GM23338 (cell line): ENCODE results near the gene MS4A12. TPM values are rescaled to one million over a fixed set of nuclear protein-coding genes. Genes with fewer than 3 reads are reported as not detected.

Experiments used
- ATAC-seq: fragments of 200-7000 bp; cut with Tn5 transposase; 3 replicates; pipeline ENCODE4 v1.9.1; 2020
- DNase-seq: peaks from one replicate; pipeline ENCODE4 v3.0.0-alpha.2; 2015; ENCODE audit warnings: low spot score
- H2AFZ ChIP-seq: fragments of 200-600 bp; sonication (generic); 2 replicates; pipeline ENCODE4 v1.8.0; 2016; ENCODE audit warnings: antibody characterized with exemption, mild to moderate bottlenecking, moderate library complexity
- H3F3A ChIP-seq: fragments of 200-600 bp; sonication (generic); replicated peaks from 2 replicates; pipeline ENCODE4 v1.8.0; 2017; ENCODE audit warnings: antibody characterized with exemption, mixed run types, low read depth
- H3K27ac ChIP-seq: fragments of 200-600 bp; sonication (generic); 2 replicates; pipeline ENCODE4 v1.6.1; 2016; ENCODE audit warnings: low read depth
- H3K27me3 ChIP-seq: fragments of 200-600 bp; sonication (generic); 2 replicates; pipeline ENCODE4 v1.8.0; 2016; ENCODE audit warnings: mild to moderate bottlenecking, mixed run types, moderate library complexity; ENCODE audit not compliant: insufficient read depth
- H3K36me3 ChIP-seq: fragments of 200-600 bp; sonication (generic); 2 replicates; pipeline ENCODE4 v1.8.0; 2016; ENCODE audit warnings: mild to moderate bottlenecking; ENCODE audit not compliant: insufficient read depth
- H3K4me1 ChIP-seq: fragments of 200-600 bp; sonication (generic); 2 replicates; pipeline ENCODE4 v1.8.0; 2016; ENCODE audit warnings: mild to moderate bottlenecking, moderate library complexity; ENCODE audit not compliant: insufficient read depth
- H3K4me2 ChIP-seq: fragments of 200-600 bp; sonication (generic); 2 replicates; pipeline ENCODE4 v1.7.1; 2017; ENCODE audit warnings: mixed run types
- H3K4me3 ChIP-seq: fragments of 200-600 bp; sonication (generic); 2 replicates; pipeline ENCODE4 v1.6.1; 2016; ENCODE audit warnings: mixed run types
- H3K79me2 ChIP-seq: fragments of 200-600 bp; sonication (generic); replicated peaks from 2 replicates; pipeline ENCODE4 v1.8.0; 2017; ENCODE audit warnings: mild to moderate bottlenecking; ENCODE audit not compliant: insufficient read depth
- H3K9me2 ChIP-seq: fragments of 200-600 bp; sonication (generic); 2 replicates; pipeline ENCODE4 v1.8.0; 2017; ENCODE audit not compliant: insufficient read depth
- H4K20me1 ChIP-seq: fragments of 200-600 bp; sonication (generic); replicated peaks from 2 replicates; pipeline ENCODE4 v1.8.0; 2017; ENCODE audit warnings: mild to moderate bottlenecking; ENCODE audit not compliant: insufficient read depth
- H3K27ac Mint-ChIP-seq: 2 replicates; pipeline ENCODE4 v1.8.0; 2020; ENCODE audit warnings: inconsistent platforms, mild to moderate bottlenecking, moderate library complexity, mixed read lengths
- H3K27me3 Mint-ChIP-seq: 3 replicates; pipeline ENCODE4 v1.8.0; 2022; ENCODE audit warnings: low read depth, mild to moderate bottlenecking, moderate library complexity, mixed read lengths, inconsistent platforms; ENCODE audit not compliant: insufficient read depth, poor library complexity
- H3K36me3 Mint-ChIP-seq: 3 replicates; pipeline ENCODE4 v1.8.0; 2021; ENCODE audit warnings: low read depth, mild to moderate bottlenecking, inconsistent platforms, moderate library complexity, mixed read lengths
- H3K4me1 Mint-ChIP-seq: 3 replicates; pipeline ENCODE4 v1.8.0; 2020; ENCODE audit warnings: mild to moderate bottlenecking, inconsistent platforms, mixed read lengths
- H3K4me3 Mint-ChIP-seq: 3 replicates; pipeline ENCODE4 v1.8.0; 2021; ENCODE audit warnings: moderate library complexity, mild to moderate bottlenecking, inconsistent platforms, mixed read lengths
- H3K9me3 Mint-ChIP-seq: 3 replicates; pipeline ENCODE4 v1.8.0; 2020; ENCODE audit warnings: moderate library complexity, mild to moderate bottlenecking, inconsistent platforms, mixed read lengths
- CREB1 ChIP-seq: fragments of 250-450 bp; sonication (Bioruptor Pico); IDR thresholded peaks from 2 replicates; pipeline ENCODE4 v1.5.0; 2020; ENCODE audit warnings: low read depth, mild to moderate bottlenecking, moderate library complexity
- CTCF ChIP-seq, 2 experiments: fragments of 200-600 bp in 1 of 2; sonication (generic) in 1 of 2; conservative IDR thresholded peaks; 2 replicates each; pipeline versions ENCODE4 v1.5.1 to v1.6.1; 2016 to 2017; ENCODE audit warnings: antibody characterized with exemption in 2 of 2, low read depth in 2 of 2, mild to moderate bottlenecking in 2 of 2, moderate library complexity in 1 of 2
- EZH2 ChIP-seq: fragments of 200-600 bp; sonication (generic); IDR thresholded peaks from one replicate; pipeline ENCODE4 v1.8.0; 2017; ENCODE audit warnings: antibody characterized with exemption, mild to moderate bottlenecking, low read depth; ENCODE audit not compliant: unreplicated experiment
- JUNB ChIP-seq: IDR thresholded peaks from one replicate; pipeline ENCODE4 v1.6.1; 2016; ENCODE audit warnings: antibody characterized with exemption; ENCODE audit not compliant: unreplicated experiment
- REST ChIP-seq: IDR thresholded peaks from one replicate; pipeline ENCODE4 v1.6.1; 2018; ENCODE audit warnings: antibody characterized with exemption; ENCODE audit not compliant: unreplicated experiment
- STAT1 ChIP-seq: IDR thresholded peaks from one replicate; pipeline ENCODE4 v1.6.1; 2016; ENCODE audit warnings: antibody characterized with exemption; ENCODE audit not compliant: unreplicated experiment
- ZNF114 ChIP-seq: fragments of 250-450 bp; sonication (Bioruptor Pico); IDR thresholded peaks from 2 replicates; pipeline ENCODE4 v1.5.0; 2020; ENCODE audit warnings: mild to moderate bottlenecking, moderate library complexity
- ZNF331 ChIP-seq: fragments of 250-450 bp; sonication (Bioruptor Pico); IDR thresholded peaks from 2 replicates; pipeline ENCODE4 v1.5.0; 2020; ENCODE audit warnings: low read depth, mild to moderate bottlenecking, moderate library complexity
- ZNF462 ChIP-seq: fragments of 250-450 bp; sonication (Bioruptor Pico); IDR thresholded peaks from 2 replicates; pipeline ENCODE4 v1.5.0; 2020; ENCODE audit warnings: mild to moderate bottlenecking, moderate library complexity
- polyA plus RNA-seq: library from polyadenylated mRNA; unstranded; fragments of >200 nt; fragmentation: Nextera tagmentation; extraction: Ambion mirVana; gene quantifications from 2 replicates; pipeline ENCODE4 v1.2.1, GENCODE V29; 2016
- total RNA-seq: library from RNA; depleted of rRNA; stranded (reverse); fragments of >200 nt; shearing (Covaris generic); gene quantifications from 2 replicates; pipeline ENCODE4 v1.2.3, GENCODE V29; 2014

MS4A12 gene
- total and polyA plus RNA-seq, 2 experiments from 2014 or later = 0.21 to 0.34 TPM

GRCh38 chr11:60454212-60454611, 38.4 kb upstream of the MS4A12 start (continued):
- TF ChIP-seq ZNF462 (no peak), ZNF114 (CRISPR knock-in tag) (no peak), EZH2 (no peak)

GRCh38 chr11:60455531-60456042, 37.0 kb upstream of the MS4A12 start, which contains the start of gene MS4A1:
Gene MS4A1 (plus strand): TSS chr11:60455847. CDS start chr11:60462375, 6,528 bp downstream.
- no peak within 1 kb of the TSS for H3K27ac Mint-ChIP-seq
- no peak for DNase-seq
- TF ChIP-seq CREB1 (CRISPR knock-in tag) (no peak), ZNF114 (CRISPR knock-in tag) (no peak), CTCF (conservative IDR thresholded peaks at IDR 0.05; ENCODE audit: low read depth in 2 of 2) (no peak), JUNB (no peak), STAT1 (no peak), ZNF331 (CRISPR knock-in tag) (no peak), REST (no peak)
- Histone ChIP-seq H3K4me1 (no peaks in the 10 kb centered on the region), H4K20me1 (no peaks in the 10 kb centered on the region), H3K36me3 (no peaks in the 10 kb centered on the region), H3K9me2 (no peaks in the 10 kb centered on the region), H3F3A (no peaks in the 10 kb centered on the region), H3K79me2 (no peaks in the 10 kb centered on the region), H3K4me2 (no peak within 1 kb of the TSS), H3K4me3 (no peak within 1 kb of the TSS), H3K27me3 (no peaks in the 10 kb centered on the region), H3K27ac (no peak within 1 kb of the TSS), H2AFZ (no peak within 1 kb of the TSS)
- H3K36me3 Mint-ChIP-seq = peaks cover 1% of the 10 kb centered on the region; the same call in 1 of the 3 replicates
- peaks cover 9% of the 10 kb centered on the region; the same call in 2 of the 3 replicates for H3K9me3 Mint-ChIP-seq
- no peaks in the 10 kb centered on the region for H3K4me1 Mint-ChIP-seq
- no peak within 1 kb of the TSS for H3K4me3 Mint-ChIP-seq
- ATAC-seq = no peak
- no peaks in the 10 kb centered on the region for H3K27me3 Mint-ChIP-seq
